HG03520 (cell line): Measurements from ENCODE around the gene AP1S3.
"Not testable (repeated sequence)": the region's sequence is repeated elsewhere in the genome, so short reads cannot be mapped to it uniquely, and the experiment has no call there.

Experiments
- ATAC-seq: cut with Tn5 transposase; IDR thresholded peaks from one replicate; pipeline ENCODE4 v1.9.1; 2021; ENCODE audit warnings: mild to moderate bottlenecking, moderate library complexity; ENCODE audit not compliant: unreplicated experiment

The AP1S3 gene

DNA sequence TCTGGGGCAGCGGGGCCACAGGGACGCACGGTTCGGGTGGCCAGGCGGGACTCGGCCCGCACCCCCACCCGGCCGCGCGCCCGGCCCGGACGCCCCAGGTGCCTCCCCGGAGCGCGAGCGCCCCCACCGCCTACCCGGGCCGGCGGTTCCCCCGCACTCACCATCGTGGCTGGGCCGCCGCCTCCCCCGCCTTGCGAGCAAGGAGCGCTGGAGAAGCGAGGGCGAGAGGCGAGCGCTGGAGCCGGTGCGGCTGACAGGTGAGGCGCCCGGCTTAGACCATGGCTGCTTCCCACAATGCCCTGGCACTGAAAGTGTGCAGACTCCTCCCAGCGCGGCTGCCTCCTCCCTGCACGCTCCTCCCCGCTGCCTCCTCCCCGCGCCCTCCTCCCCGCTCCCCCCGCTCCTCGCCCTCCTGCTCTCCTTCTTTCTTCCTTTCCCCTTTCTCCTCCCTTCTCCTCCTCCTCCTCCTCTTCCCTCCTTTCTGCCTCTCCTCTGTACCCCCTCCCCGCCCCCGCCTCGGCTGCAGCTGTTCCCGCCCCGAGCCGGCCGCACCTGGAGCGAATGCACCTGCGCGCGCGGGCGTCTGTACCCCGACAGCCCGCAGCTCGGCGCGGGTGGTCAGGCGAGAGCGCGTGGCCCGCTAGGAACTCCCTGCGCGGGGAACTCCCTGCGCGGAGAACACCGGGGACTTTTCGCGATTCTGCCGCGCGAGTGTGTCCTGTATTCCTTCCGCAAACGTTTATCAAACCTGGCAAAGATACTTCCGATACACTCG is at the start of gene AP1S3:
Gene AP1S3, minus strand, starts transcription at position 296 of the 775 bp plus-strand sequence. Its CDS starts 132 bp downstream, at position 164.
- ATAC-seq = peak; percentile 60

DNA sequence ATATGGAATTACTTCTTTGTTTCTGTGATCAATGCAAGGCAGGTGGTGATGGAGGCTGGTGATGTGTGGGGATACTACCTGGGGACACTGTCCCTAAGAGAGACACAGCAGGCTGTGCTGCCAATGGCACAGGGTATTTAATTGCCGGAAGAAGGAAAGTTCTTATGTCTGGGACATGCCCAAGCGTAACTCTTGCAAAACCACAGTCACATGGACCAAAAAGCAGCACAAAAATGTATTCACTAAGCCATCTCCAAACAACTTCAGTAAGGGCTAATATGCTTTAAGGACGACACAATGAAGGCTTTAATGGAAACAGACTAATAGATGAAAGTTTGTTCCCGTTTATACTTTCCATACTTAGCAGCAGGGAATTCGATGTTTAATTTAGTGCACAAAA is 49.7 kb upstream of the AP1S3 start:
- ATAC-seq = no peak

- ATAC-seq = no peak
Measured at GRCh38 chr2:223886726-223887125, 49.3 kb upstream of the AP1S3 start.

DNA sequence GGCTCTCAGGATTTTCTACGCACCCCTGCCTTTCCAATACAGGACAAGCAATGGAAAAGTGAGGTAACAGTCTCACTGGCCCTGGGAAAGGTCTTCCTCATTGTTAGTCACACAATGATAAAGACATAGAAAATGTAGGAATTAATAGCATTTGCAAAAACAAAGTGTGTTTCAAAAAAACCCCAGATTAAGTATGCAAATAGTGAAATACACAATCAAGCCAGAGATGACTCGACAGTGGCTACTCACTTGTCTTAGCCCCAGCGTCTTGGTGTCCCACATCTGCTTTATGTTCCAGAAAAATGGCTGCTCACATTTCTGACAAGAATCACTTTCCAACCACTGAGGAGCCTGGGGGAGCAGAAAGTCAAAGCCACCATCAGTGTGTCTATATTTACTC is 47.0 kb upstream of the AP1S3 start:
- peak; percentile 95 for ATAC-seq

- no peak for ATAC-seq
Measured at GRCh38 chr2:223882715-223883114, 45.3 kb upstream of the AP1S3 start.

DNA sequence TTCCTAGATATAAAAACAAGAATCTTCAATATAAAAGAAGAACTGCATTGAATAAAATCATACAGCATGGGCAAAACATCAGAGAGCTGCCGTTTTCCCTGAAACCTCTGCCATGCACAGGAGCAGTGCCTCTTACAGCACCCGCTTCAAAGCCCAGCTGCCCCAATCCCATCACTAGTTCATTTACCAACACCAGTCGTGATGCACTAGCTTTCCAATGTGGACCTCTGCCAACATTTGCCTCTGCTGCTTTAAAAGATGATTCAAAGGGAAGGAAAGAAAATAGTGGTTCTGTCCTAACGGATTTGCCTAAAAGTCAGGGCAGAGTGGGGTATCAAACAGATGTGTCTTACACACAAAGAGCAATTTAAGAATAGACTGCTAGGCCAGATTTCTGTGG is 43.4 kb upstream of the AP1S3 start:
- no peak for ATAC-seq

DNA sequence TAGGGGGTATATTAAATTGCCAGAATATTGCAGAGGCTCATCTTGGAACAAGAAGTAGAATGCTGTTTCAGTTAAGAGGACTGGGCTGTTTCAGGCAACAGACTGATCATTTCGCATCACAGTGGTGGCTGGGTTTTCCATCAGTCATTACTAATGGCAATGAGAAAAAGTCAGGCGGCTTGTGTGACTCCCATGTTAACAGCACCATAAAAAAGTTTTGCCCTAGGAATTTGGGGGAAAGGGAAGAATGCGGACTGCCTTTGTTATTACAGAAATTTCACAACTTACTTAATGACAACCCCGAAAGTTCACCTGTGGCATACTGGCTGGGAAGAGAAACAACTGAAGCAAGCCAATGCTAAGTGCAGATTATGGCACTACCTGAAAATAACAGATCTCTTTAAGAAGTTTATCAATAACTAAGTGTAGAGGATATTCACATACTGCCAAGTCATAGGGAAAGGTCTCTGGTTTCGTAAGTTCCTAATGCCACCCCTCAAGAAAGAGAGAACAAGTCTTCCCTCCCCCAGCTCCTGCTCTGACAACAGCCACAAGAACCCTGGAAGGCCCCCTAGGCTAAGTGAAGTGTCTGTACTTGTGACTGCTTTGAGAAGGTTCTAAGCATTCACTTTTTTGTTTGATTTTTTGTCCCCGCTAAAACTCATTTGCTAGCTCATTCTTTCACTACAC is 40.5 kb upstream of the AP1S3 start:
- peak; percentile 41 for ATAC-seq

DNA sequence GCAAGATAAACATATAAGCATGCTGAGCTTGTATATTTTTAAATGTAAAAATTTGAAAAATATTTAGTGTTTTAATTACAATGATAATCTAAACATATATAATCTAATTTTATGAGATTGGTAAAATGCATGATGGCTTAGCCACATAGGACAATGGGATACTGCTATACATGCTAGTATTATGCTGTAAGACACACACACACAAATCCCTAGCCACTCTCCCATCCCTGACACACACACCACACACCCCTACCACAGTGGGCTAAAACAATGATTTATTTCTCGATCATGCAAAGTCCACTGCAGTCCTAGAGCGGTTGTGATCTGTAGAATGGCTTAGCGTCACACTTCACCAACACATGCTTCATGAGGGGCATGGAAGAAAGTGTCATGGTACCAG is 36.3 kb upstream of the AP1S3 start:
- no peak for ATAC-seq

GRCh38 chr2:223872772-223873171 is 35.4 kb upstream of the AP1S3 start:
- ATAC-seq = not testable (repeated sequence)

DNA sequence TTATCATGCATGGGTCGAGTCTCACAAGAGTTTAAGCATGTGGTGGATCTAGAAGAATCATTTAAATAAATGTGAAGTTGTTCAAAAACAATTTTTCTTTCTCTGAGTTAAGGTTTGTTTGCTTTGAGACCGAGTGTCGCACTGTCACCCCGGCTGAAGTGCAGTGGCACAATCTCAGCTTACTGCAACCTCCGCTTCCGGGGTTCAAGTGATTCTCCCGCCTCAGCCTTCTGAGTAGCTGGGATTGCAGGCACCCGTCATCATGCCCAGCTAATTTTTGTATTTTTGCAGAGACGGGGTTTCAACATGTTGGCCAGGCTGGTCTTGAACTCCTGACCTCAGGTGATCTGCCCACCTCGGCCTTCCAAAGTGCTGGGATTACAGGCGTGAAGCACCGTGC is 34.3 kb upstream of the AP1S3 start:
- ATAC-seq = not testable (repeated sequence)

- no peak for ATAC-seq
Measured at GRCh38 chr2:223870840-223871611, 33.6 kb upstream of the AP1S3 start.

DNA sequence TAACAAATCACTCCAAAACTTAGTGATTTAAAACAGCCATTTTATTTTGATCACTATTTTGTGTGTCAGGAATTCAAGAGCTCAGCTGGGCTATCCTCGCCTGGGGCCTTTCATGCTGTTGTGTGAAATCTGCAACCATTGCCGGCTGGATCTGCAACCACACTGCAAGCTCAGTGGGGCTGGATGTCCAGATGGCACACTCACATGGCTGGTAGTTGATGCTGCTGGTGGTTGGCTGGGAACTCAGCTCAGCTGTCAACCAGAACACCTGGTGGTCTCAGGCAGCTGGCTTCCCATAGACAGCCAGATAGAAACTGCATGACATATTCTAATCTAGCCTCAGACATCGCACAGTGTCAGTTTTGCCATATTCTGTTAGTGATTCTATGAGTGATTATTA is 30.6 kb upstream of the AP1S3 start:
- ATAC-seq = peak; percentile 59

DNA sequence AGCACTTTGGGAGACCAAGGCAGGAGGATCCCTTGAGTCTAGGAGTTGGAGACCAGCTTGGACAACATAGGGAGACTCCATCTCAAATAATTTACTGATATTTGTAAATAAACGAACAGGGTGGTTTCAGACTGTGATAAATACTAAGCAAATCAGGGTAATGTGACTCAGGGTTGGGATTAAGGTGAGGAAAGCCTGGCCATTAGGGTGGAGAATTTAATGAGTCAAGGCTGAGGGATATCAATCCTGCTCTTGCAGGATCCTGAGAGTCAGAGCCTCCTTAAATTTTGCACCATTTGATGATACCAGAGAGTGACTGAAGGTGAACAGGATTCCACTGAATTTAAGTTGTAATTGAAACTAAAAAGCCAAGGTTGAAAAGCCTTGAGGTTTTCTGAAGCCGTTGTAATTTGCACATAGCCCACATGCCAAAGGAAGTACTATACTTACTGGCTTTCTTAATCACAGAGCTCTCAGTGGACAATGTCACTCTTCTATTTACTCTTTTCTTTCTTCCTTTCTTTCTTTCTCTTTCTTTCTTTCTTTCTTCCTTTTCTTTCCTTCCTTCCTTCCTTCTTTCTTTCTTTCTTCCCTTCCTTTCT is 28.6 kb upstream of the AP1S3 start:
- no peak for ATAC-seq

GRCh38 chr2:223865124-223865523 is 27.7 kb upstream of the AP1S3 start:
- no peak for ATAC-seq

DNA sequence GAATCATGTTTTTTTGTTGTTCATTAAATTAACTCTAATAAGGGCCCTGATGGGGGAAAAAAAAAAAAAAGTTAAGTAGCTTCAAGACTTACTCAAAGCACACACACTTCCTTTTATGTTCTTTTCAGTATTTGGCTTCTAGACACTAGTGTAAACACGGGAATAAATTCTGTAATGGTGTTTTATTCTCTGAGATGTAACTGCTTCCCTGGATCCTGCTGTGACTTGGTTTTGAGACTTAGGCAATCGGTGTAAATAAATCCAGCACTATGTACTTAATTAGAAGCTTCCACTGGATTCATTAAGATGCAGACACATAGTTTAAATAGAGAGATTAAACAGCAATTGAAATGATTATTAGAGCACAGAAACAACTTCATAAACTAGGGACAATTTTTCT is 26.1 kb upstream of the AP1S3 start:
- no peak for ATAC-seq

DNA sequence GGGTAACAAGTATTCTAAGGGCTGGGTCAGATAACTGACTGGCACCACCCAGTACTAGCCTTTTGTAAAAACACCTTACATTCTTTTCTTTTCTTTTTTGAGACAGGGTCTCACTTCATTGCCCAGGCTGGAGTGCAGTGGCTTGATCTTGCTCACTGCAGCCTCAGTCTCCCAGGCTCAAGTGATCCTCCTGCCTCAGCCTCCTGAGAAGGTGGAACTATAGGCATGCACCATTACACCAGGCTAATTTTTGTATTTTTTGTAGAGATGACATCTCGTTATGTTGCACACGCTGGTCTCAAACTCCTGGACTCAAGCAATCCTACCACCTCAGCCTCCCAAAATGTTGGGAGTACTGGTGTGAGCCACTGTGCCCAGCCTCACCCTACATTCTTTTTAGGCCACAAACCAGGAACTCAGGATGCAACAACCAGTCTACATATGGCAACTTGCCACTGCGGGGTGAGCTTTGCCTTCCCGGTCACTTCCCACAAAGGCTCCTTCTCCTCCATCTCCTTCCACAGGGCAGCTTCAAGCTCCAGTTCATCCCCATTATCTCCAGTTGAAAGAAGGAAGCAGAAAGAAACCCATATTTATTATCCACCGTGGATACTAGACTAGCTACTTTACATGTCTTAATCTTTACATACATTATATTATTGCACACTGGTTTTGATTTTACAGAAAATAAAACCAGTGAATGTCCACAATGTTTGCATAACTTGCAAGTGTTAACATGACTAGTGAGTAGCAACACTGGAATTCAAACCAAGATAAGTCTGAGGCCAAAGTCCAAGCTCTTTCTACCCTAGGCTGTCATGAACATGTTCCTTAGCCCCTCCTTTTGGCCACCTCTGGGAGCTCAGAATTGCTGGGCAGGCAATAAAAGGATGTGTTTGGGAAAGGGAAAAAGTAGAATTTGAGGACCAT is 23.7 kb upstream of the AP1S3 start:
- no peak for ATAC-seq

- ATAC-seq = no peak
Measured at GRCh38 chr2:223859070-223859469, 21.7 kb upstream of the AP1S3 start.

GRCh38 chr2:223856584-223856983 is 19.2 kb upstream of the AP1S3 start:
- ATAC-seq = no peak

DNA sequence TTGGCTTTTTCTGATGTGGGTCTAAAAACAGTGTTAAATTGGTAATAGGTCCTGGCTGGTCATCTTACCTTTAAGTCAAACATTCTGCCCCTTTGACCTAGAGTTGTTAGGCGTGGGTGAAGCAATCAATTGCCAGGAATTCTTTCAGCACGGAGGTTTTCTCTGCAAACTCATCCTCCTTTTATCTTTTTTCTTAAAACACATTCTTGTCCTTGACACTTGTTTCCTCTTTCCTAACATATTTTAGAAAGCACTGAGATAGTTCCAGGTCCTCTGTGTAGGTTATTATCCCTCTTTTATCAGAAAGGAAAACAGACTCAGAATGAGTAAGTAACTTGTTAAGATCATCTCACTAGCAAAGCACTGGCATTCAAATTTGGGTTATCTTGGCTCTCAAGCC is 18.6 kb upstream of the AP1S3 start:
- no peak for ATAC-seq

- ATAC-seq = no peak
Measured at GRCh38 chr2:223855426-223855825, 18.0 kb upstream of the AP1S3 start.
